Activated gamma-delta T cell treated with anti-CD3 and anti-CD28 coated beads, Interleukin-2, amount 50 U/mL, for 16 hours (primary cell): ENCODE results near the gene SLC37A2.
"Not testable (repeated sequence)": the region's sequence is repeated elsewhere in the genome, so short reads cannot be mapped to it uniquely, and the experiment has no call there.

Experiments used
- DNase-seq: peaks from one replicate; pipeline ENCODE4 v3.0.0-alpha.2; 2020; ENCODE audit warnings: low read depth

The SLC37A2 gene

DNA sequence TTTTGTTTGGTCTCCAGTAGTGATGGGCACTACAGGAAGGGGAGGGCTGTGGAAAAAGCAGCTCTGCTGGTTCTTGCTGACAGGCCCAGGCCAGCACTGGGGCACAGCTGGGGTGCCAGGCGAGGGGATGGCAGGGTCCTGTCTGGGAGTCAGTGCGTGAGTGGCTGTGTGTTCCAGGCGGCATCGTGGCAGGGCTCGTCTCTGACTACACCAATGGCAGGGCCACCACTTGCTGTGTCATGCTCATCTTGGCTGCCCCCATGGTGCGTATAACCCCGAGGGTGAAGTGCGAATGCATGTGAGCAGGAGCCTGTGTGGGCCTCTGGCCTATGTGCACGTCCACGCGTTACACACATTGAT lies 20.9 kb downstream of the SLC37A2 start:
- no peak for DNase-seq

DNA sequence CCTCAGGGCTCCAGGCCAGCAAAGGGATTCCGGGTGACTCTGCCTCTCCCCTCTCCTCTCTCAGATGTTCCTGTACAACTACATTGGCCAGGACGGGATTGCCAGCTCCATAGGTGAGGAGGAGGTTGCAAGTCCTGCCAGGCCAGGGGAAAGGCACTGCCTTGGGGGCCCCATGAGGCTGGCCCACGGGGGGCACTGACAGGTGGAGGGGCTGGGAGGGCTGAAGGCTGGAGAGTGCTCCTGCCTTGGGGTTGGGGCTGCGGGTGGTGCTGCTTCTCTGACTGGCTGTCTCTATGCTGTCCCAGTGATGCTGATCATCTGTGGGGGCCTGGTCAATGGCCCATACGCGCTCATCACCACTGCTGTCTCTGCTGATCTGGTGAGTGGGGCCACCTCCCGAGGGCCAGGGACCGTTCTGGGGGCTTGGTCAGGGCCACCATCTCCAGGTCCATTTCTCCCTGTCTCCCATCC lies 21.7 kb downstream of the SLC37A2 start:
- DNase-seq = no peak

DNA sequence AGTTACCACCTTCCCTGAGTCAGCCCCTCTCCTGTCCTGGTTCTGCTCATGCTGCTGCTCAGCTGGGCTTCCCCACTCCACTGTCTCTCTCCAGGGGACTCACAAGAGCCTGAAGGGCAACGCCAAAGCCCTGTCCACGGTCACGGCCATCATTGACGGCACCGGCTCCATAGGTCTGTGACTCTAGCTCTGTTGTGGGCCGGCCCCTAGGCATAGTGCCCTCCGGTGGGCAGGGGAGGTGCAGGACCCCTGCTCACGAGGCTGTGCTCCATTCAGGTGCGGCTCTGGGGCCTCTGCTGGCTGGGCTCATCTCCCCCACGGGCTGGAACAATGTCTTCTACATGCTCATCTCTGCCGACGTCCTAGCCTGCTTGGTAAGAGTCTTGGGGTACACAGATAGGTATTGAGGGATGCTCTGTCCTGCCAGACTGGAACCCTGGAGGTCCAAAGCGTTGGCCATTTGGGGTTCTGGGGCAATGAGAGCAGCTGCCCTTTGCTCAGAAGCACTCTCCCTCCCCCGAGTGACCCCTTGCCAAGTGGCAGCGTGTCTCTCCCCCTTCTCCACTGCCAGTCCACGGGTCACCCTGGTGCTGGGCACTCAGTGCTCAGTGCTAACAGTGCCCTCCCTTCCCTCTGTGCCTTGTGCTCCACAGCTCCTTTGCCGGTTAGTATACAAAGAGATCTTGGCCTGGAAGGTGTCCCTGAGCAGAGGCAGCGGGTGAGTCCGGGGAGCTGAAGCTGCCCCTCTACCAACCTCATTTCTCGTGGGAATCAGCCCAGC lies 22.4 kb downstream of the SLC37A2 start:
- DNase-seq = no peak

DNA sequence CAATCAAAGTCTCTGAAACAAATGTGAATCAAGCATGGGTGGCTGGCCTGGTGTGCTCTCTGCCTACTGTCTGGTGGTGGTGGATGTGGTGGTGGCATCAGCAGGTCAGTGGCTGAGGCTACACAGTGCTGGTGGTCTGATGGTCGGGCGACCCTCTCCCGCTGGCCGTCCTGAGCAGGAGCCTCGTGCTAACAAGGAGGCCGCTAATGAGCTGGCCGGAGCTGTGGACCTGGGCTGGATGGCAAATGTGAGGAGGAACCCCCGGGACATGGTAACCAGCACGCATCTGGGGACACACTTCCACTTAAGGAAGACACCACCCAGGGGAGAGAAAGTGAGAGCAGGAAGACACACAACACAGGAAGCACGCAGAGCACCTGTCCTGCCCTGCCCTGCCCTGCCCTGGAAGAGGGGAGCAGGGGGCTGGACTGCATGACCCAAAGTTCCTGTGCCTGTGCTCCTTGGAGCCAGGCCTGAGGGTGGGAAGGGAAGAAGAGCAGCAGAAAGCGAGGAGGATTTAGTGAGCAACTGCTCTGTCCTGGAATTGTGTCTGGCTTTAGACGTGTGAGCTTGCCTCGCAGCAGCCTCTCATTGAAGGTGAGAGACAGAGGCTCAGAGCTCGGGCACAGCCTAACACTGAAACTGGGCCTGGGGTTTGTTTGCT lies 23.7 kb downstream of the SLC37A2 start:
- DNase-seq = no peak

DNA sequence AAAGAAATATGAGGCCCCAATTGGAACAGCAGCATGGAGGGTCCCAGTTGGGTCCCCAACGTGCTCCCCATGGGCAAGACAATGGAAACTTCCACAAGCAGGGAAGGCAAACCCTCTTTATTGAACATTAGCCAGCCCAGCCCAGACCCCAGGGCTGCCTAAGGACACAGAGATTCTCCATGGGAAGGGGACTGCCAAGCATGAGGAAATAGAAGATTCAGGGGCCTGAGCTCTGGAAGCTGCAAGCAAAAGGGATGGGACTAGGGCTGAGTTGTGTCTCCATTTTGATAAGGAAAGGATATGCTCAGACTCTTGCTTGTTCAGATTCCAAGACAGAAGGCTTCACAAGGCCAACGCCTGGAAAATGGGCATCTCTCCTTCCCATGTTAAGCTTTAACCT lies 25.0 kb downstream of the SLC37A2 start:
- no peak for DNase-seq

DNA sequence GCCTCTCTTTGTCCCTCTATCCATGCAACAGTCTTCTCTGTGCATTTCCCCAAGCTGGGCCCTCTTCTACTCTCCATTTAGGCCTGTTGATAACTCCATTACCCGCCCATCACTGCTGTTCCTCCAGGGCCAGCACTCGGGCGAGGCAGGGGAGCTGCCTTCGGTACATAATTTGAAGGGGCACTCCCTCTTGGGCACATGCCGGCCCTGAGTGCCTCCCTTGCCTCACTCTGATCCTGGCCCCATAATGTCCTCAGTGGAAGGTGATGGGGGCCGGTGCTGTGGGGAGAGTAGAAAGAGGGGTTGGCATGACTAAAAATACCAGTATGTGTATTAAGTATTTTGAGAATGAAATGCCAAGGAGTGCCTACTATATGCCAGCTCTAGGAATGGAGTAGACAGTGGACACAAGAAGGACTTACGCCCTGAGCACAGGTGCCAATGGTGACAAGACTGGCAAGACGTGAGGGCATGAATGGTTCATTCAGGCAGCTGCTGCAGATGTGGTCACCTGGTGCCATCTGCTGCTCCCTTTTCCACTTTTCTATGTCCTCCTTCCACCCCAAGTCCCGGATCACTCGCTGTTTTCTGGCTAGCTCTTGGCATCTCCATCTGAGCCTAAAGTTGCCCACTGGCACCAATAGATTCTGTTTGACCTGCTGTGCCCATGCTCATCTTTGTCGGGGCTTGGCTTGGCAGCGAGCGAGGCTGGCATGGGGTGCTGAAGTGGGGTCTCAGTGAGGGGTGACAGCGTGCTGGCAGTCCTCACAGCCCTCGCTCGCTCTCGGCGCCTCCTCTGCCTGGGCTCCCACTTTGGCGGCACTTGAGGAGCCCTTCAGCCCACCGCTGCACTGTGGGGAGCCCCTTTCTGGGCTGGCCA lies 25.7 kb downstream of the SLC37A2 start:
- DNase-seq = no peak

DNA sequence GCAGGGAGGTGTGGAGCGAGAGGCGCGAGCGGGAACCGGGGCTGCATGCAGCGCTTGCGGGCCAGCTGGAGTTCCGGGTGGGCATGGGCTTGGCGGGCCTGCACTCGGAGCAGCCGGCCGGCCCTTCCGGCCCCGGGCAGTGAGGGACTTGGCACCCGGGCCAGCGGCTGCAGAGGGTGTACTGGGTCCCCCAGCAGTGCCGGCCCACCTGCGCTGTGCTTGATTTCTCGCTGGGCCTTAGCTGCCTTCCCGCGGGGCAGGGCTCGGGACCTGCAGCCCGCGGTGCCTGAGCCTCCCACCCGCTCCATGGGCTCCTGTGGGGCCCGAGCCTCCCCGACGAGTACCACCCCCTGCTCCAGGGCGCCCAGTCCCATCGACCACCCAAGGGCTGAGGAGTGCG lies 26.4 kb downstream of the SLC37A2 start:
- not testable (repeated sequence) for DNase-seq

DNA sequence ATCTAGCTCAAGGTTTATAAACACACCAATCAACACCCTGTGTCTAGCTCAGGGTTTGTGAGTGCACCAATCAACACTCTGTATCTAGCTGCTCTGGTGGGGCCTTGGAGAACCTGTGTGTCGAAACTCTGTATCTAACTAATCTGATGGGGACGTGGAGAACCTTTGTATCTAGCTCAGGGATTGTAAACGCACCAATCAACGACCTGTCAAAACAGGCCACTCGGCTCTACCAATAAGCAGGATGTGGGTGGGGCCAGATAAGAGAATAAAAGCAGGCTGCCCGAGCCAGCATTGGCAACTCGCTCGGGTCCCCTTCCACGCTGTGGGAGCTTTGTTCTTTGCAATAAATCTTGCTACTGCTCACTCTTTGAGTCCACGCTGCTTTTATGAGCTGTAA lies 27.0 kb downstream of the SLC37A2 start:
- DNase-seq = not testable (repeated sequence)

DNA sequence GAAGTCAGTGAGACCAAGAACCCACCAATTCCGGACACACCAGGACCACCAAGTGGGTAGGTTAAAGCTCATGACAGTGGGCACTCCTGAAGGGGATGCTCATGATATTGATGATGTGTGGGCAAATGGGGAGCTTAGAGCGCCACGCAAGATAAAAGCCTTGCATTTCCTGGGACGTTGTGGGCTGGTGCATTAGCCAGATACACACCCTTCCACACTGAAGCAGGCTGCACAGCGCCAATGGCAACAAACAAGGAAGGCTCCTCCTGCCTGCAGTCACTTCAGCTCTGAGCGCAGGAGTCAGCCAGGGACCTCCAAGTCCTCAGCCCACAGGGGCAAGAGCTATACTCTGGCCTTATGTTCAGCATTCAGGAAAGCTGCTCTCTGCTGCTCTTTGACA lies 27.7 kb downstream of the SLC37A2 start:
- DNase-seq = no peak

DNA sequence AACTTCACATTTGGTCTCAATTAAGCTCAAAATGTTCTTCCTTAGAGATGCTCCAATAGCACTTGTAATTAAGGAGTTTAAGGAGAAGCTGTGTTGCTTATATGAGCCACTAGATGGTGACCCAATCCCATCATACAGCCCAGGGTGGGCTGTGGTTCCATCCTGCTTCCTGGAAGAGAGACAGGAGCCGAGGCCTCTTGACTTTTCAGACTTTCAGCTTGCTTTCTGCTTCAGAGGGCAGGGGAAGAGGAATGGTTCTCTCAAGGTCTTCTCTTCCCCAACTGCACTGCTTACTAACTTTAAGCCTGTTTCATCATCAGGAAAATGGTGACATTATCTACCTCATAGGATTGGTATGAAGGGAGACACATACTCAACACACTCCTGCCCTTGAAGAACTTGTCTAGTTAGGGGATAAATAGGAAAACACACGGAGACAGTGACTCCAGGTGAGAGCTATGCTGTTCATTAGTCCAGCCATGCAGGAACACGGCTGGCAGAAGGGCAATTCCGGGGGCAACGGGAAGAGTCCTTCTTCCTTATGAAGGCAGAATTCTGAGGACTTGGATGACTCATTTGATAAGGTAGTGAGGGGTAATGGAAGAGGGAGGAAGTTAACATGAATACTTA lies 28.3 kb downstream of the SLC37A2 start:
- no peak for DNase-seq

DNA sequence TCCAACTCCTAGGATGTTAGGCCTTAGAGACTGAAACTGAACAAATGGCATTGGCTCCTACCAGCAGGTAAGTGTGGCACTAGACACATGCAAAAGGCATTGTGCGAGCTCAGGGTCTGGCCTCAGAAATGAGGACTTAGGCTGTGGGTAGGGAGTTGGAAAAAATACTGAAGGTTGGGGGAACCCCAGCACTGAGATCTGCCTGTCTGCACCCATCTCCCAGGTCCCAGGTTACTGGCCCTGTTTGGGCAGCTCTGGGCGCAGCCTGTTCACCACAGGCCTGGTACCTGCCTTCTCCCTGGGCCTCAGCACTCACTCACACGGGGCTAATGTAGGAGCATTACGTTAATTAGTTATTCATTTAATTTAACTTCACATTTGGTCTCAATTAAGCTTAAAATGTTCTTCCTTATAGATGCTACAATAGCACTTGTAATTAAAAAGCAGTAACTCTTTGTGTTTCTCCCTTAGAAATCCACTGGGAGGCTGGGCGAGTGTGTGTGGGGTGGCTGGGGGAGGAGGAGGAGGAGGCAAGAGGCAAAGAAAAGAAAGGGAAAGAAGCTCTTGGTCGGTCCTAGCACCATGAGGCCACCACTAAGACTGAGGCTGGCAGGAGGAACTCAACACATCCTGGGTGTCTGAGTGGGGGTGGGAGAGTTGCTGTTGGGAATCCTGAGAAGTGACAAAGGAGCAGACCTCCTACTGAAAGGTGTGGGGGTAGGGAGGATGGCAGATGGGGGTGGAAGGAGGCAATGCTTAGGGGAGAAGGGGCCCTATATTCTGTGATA lies 29.0 kb downstream of the SLC37A2 start:
- DNase-seq = no peak

DNA sequence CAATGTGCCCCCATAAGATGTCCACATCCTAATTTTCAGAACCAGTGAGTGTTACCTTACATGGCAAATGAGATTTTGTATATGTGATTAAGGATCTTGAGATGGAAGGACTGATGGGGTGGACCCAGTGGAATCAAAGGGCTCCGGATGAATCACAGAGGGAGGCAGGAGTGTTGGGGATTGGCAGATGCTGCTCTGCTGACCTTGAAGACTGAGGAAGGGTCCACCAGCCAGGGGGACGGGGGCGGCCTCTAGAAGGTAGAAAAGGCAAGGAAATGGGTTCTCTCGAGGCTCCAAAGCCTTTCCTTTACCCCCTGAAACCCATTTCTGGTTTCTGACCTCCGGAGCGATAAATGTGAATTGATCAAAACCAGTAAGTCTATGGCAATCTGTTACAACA lies 29.6 kb downstream of the SLC37A2 start:
- DNase-seq = no peak

DNA sequence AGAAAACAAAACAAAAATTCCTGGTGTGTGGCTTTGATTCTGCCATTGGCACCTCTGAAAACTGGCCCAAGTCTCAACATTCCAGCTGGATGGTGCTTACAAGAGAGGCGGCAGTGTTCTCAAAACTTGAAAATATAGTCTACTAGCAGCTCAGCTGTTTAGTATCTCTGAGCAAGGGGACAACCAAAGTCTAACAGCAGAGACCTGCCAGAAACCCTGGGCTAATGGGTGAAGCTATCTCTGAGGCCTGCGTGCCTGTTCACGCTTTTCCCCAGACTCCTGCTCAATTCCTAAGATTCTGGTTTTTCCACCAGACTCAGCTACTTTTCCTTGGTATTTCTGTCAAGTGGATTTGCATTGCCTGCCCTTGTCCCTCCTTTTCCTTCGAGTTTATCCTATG lies 30.4 kb downstream of the SLC37A2 start:
- no peak for DNase-seq

DNA sequence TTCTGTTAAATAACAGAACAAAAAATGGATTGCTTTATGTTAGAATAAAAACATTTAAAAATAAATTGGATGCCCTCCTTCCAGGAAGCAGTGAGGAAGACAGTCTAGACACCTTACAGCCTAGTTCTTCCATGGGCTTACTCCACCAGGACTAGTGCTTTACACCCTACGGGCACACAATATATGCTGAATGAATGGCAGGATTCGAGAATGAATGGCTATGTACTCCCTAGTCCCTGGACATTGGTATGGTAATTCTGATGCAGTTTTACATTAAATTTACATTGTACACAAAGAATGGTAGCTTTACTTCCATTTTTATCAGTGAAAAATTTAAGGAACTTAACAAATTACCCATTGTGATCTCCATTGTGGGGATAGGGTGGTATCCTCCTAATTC lies 31.6 kb downstream of the SLC37A2 start:
- DNase-seq = no peak

DNA sequence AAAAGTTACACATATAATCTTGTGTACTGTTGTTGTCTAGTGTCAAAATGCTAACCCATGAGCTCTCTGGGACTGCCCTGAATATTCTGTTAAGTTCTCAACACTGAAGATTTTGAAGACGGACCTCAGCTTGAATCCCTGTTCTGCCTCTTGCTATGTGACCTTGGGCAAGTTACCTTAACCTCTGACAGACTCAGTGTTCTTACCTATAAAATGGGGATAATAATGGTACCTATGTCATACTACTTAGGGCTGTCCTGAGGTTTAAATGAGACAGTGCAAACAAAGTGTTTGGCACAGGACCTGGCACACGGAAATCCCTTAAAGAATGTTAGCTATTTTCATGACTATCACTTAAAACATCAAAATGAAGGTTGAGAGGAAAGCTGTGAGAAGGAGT lies 37.0 kb downstream of the SLC37A2 start:
- DNase-seq = no peak

DNA sequence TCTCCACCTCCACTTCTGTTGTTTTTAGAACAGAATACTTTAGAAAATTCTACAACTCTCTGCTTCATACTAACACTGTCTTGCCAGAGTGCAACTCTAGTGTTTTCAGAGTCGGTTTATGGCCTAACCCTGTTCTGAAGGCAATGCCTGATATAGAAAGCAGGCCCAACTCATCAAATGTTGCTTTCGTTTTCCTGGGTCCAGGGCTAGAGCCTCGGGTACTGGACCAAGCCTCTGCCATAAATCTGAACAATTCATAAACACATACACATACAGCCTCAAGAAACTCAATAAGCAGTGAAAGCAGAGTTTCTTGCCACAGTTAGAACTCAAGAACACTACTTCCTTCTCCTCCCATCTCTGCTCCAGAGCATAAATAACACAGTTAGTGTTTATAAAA lies 38.5 kb downstream of the SLC37A2 start:
- DNase-seq = no peak

DNA sequence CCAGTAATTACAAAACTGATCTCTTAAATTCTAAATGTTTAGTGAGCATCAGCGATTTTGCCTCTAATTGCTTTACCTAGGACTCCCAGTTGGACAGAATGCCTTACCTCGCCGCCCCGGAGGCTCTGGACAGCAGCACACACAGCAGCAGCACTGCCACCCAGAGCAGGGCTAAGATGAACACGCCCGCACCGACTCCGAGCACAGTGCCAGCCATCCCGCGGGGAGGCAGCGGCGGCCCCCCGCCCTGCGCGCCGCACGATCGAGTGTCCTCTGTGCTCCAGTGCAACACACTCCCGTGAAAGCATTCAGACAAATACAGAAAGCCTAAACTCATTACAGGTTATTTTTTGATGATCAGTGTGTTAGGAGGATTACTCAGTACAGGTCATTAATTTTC lies 38.9 kb downstream of the SLC37A2 start:
- no peak for DNase-seq

DNA sequence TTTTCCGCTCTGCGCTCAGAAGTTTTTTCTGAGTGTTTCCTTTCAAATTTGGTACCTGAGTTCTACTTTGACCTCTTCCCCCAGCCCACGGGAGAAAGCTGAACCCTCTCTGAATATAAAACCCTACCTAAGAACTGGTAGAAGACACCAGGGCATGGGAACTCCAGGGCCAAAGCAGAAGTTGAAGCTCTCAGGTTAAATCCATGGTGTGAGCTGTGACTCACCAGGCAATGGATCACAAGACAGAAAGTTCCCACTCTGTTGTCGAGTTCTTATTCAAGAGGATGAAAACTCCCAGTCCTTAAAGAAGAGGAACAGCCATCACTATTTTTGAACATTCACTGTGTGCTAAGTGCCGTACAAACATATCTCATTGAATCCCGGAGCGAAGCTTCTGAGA lies 39.4 kb downstream of the SLC37A2 start:
- no peak for DNase-seq

DNA sequence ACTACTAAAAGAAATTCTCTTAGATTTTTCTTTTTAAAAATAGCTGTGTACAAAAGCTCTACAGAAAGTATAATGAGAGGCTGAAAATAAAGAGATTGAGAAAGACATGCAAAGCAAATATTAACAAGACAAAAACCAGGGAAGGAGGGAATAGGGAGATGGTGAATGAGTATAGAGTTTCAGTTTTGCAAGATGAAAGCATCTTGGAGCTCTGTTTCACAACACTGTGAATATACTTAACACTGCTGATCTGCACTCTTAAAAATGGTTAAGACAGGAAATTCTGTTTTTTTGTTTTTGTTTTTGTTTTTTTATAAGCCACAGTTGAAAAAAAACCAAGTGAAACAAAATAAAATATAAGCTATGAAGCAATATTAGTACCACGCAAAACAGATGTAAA lies 42.8 kb downstream of the SLC37A2 start:
- DNase-seq = no peak

DNA sequence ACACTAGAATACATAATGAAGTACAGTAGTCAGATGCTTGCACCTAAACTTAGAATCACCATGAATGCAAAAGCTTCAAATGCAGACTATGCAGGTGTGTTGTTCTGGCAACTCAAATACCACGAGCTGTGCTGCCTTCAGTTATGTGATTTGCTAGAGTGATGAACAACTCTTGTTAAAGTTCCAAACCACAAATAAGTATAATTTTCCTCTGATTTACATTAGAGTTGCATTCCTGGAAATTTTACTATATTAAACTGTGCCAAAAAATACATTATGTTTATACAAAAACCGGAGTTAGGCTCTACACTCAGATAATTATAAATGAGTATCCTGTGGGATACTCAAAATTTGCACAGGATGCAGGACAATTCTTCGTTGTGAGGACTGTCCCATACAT lies 45.4 kb downstream of the SLC37A2 start:
- no peak for DNase-seq

DNA sequence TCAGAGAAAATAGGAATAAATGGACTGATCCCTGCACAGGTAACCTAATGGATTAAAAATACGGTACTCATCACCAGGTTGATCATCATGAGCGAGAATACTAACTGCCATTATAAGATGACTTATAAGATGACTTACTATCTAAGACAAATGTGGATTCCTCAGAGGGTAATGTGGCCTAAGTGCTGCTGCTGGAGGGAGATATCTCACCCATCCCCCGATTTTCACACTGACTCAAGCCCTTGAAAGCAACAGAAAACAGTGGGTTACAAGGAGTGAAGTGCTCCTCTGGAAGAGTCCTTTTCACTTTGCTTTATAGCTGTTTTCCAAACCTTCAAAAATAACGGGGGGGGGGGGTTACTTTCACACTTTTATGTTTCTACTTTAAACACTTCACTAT lies 47.4 kb downstream of the SLC37A2 start:
- no peak for DNase-seq

DNA sequence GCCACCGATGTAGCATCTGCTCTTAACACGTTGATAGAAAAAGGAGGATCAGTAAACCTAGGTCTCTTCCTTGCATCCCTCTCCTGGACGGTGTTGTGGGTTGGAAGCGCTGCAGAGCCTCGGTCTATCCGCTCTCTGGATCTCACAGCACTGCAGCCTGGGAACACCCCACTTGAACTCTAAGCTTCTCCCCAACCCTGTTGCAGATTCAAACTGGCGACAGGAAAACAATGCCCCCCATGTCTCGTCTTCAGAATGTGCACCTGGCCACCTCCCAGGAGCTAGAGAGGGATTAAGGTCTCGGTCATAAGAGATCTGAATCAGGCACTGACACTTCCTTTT lies 47.9 kb downstream of the SLC37A2 start:
- DNase-seq = no peak
